B cell (primary cell): Measurements from ENCODE around the gene AMMECR1. TPM values are rescaled to one million over a fixed set of nuclear protein-coding genes. Genes with fewer than 3 reads are reported as not detected.

Experiments
- ATAC-seq: fragments of 200-7000 bp; cut with Tn5 transposase; one replicate; pipeline ENCODE4 v1.10.0; 2021; ENCODE audit warnings: low read depth, mild to moderate bottlenecking, moderate number of reproducible peaks, moderate library complexity
- CTCF ChIA-PET: fragments of 350-600 bp; sonication (Branson Sonifier 250); formaldehyde crosslinking; loops from one replicate; lab custom pipeline; 2021; ENCODE audit warnings: antibody characterized with exemption, inconsistent platforms; lab: Charles Lee
- POLR2A ChIA-PET: fragments of 350-600 bp; sonication (Branson Sonifier 250); formaldehyde crosslinking; loops from one replicate; lab custom pipeline; 2021; ENCODE audit warnings: antibody characterized with exemption; lab: Charles Lee
- DNase-seq: peaks from one replicate; pipeline ENCODE4 v3.0.0; 2013
- H2AFZ ChIP-seq: 2 replicates; pipeline ENCODE4 v1.6.1; 2012; ENCODE audit warnings: mild to moderate bottlenecking, low read depth, low read length; ENCODE audit not compliant: insufficient read depth, poor library complexity, severe bottlenecking
- H3K27ac ChIP-seq, 2 donors: 1 replicate in 1 of 2; 2 replicates in 1 of 2; pipeline ENCODE4 v1.5.1; 2012 to 2013; ENCODE audit warnings: low read length in 2 of 2, mild to moderate bottlenecking in 2 of 2, moderate library complexity in 1 of 2
- H3K27me3 ChIP-seq, 4 experiments: fragments of 200-600 bp in 1 of 4; sonication (generic) in 1 of 4; replicated peaks in 1 of 4; 1 replicate in 2 of 4; 2 replicates in 2 of 4; pipeline versions ENCODE4 v1.6.1 to v1.7.0; 2013 to 2016; ENCODE audit warnings: low read length in 3 of 4, mild to moderate bottlenecking in 2 of 4, mixed read lengths in 1 of 4, moderate library complexity in 1 of 4; ENCODE audit not compliant: insufficient read depth in 4 of 4, control insufficient read depth in 3 of 4; ENCODE audit errors: control extremely low read depth in 1 of 4
- H3K36me3 ChIP-seq, 2 experiments: replicated peaks in 1 of 2; 1 replicate in 1 of 2; 2 replicates in 1 of 2; pipeline versions ENCODE4 v1.6.1 to v1.7.1; 2013; ENCODE audit warnings: low read length in 1 of 2; ENCODE audit not compliant: insufficient read depth in 2 of 2, control insufficient read depth in 1 of 2; ENCODE audit errors: control extremely low read depth in 1 of 2, extremely low read depth in 1 of 2
- H3K4me1 ChIP-seq, 2 donors: fragments of 200-600 bp in 1 of 2; sonication (generic) in 1 of 2; 1 replicate in 1 of 2; 2 replicates in 1 of 2; pipeline versions ENCODE4 v1.5.1 to v1.6.1; 2013 to 2017; ENCODE audit warnings: low read length in 2 of 2; ENCODE audit not compliant: control insufficient read depth in 2 of 2, insufficient read depth in 2 of 2
- H3K4me2 ChIP-seq: replicated peaks from 2 replicates; pipeline ENCODE3; 2012; ENCODE audit warnings: mild to moderate bottlenecking, low read depth, low read length; ENCODE audit not compliant: poor library complexity, severe bottlenecking
- H3K4me3 ChIP-seq, 5 experiments: fragments of 200-600 bp in 1 of 5; sonication (generic) in 1 of 5; 1 replicate in 3 of 5; 2 replicates in 2 of 5; pipeline versions ENCODE4 v1.5.1 to v1.7.0; 2011 to 2016; ENCODE audit warnings: low read length in 4 of 5, mild to moderate bottlenecking in 4 of 5, low read depth in 2 of 5, control low read depth in 1 of 5, moderate library complexity in 1 of 5; ENCODE audit not compliant: insufficient read depth in 1 of 5; ENCODE audit errors: control extremely low read depth in 1 of 5, extremely low read depth in 1 of 5
- H3K79me2 ChIP-seq: fragments of 200-600 bp; sonication (generic); one replicate; pipeline ENCODE4 v1.6.0; 2016; ENCODE audit warnings: low read length; ENCODE audit not compliant: control insufficient read depth, insufficient read depth
- H3K9ac ChIP-seq: fragments of 200-600 bp; sonication (generic); 2 replicates; pipeline ENCODE4 v1.6.1; 2017; ENCODE audit warnings: mild to moderate bottlenecking, low read length, moderate library complexity
- H3K9me3 ChIP-seq, 3 donors: one replicate each; pipeline versions ENCODE4 v1.6.1 to v1.7.1; 2013; ENCODE audit warnings: low read length in 2 of 3; ENCODE audit not compliant: control insufficient read depth in 2 of 3, insufficient read depth in 1 of 3; ENCODE audit errors: control extremely low read depth in 1 of 3
- H4K20me1 ChIP-seq: 2 replicates; pipeline ENCODE4 v1.6.0; 2012; ENCODE audit warnings: mild to moderate bottlenecking, low read length; ENCODE audit not compliant: insufficient read depth, control insufficient read depth, poor library complexity, severe bottlenecking
- H3K27ac Mint-ChIP-seq: one replicate; pipeline ENCODE4 v1.8.0; 2021; ENCODE audit warnings: mixed read lengths
- H3K27me3 Mint-ChIP-seq: one replicate; pipeline ENCODE4 v1.8.0; 2021; ENCODE audit warnings: mixed read lengths
- H3K4me1 Mint-ChIP-seq: one replicate; pipeline ENCODE4 v1.8.0; 2021; ENCODE audit warnings: mixed read lengths
- H3K4me3 Mint-ChIP-seq: one replicate; pipeline ENCODE4 v1.8.0; 2021; ENCODE audit warnings: mixed read lengths
- H3K9me3 Mint-ChIP-seq: one replicate; pipeline ENCODE4 v1.8.0; 2022; ENCODE audit warnings: mixed read lengths; ENCODE audit not compliant: insufficient read depth
- EZH2 ChIP-seq: IDR thresholded peaks from 2 replicates; pipeline ENCODE4 v1.6.1; 2012; ENCODE audit warnings: borderline replicate concordance, low read depth, mild to moderate bottlenecking, moderate library complexity, low read length; ENCODE audit not compliant: insufficient read depth, poor library complexity, severe bottlenecking
- WGBS: methylation state at CpG from one replicate; pipeline ENCODE4 v1.1.5; 2013; ENCODE audit warnings: missing lambda C conversion rate; ENCODE audit not compliant: insufficient coverage; 5-methylcytosine and 5-hydroxymethylcytosine counted together
- intact Hi-C: fragments of 100-400 bp; cut with micrococcal nuclease; formaldehyde crosslinking; loops from one replicate; pipeline ENCODE4 v1.10.0; 2022
- polyA plus RNA-seq: library from polyadenylated mRNA; depleted of rRNA; stranded (reverse); fragments of >200 nt; gene quantifications from 2 replicates; pipeline ENCODE4 v1.2.3, GENCODE V29; 2012
- total RNA-seq, 2 donors: library from RNA; stranded (reverse); fragments of 120-200 nt in 1 of 2; gene quantifications; 1 replicate in 1 of 2; 2 replicates in 1 of 2; pipeline versions ENCODE4 v1.2.3 to v1.2.4, GENCODE V29; 2013 to 2022
- TF ChIP-seq, protein P1 (sequence below): fragments of 200-600 bp; IDR thresholded peaks from one replicate; pipeline ENCODE4 v1.8.0; 2022; ENCODE audit warnings: antibody characterized with exemption, mild to moderate bottlenecking

The AMMECR1 gene
- total and polyA plus RNA-seq, 2 donors (not counting 1 experiment from before 2014, with no cell fraction given): 5.7 to 12.7 TPM

DNA sequence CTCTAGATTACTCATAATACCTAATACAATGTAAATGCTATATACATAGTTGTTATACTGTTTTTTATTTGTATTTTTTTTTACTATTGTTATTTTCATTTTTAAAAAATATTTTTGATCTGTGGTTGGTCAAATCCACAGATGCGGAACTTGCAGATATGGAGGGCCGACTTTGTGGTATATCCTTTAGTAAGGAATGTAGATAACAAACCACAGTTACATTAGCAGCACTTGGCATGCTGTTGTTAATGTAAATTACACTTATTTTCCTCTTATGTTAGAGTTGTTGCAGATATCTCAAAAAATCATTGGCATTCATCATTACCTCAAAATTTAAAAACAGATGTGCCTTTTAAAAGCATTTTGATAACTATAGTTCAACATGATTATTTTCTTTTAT is 164.0 kb downstream of the AMMECR1 start:
- no CpG with 5 or more reads among the region's 2 CpGs for WGBS
- no peaks in the 10 kb centered on the region for H4K20me1 ChIP-seq
- no peak overlapping the region for H2AFZ ChIP-seq
- no peak overlapping the region for H3K4me3 ChIP-seq
- intact Hi-C loops: no loop called here
- H3K36me3 ChIP-seq: peaks cover 0 to 2% of the 10 kb centered on the region in 2 experiments
- H3K79me2 ChIP-seq: no peaks in the 10 kb centered on the region
- TF ChIP-seq, protein P1, sequence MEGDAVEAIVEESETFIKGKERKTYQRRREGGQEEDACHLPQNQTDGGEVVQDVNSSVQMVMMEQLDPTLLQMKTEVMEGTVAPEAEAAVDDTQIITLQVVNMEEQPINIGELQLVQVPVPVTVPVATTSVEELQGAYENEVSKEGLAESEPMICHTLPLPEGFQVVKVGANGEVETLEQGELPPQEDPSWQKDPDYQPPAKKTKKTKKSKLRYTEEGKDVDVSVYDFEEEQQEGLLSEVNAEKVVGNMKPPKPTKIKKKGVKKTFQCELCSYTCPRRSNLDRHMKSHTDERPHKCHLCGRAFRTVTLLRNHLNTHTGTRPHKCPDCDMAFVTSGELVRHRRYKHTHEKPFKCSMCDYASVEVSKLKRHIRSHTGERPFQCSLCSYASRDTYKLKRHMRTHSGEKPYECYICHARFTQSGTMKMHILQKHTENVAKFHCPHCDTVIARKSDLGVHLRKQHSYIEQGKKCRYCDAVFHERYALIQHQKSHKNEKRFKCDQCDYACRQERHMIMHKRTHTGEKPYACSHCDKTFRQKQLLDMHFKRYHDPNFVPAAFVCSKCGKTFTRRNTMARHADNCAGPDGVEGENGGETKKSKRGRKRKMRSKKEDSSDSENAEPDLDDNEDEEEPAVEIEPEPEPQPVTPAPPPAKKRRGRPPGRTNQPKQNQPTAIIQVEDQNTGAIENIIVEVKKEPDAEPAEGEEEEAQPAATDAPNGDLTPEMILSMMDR: no peak
- no peak for TF ChIP-seq EZH2
- Mint-ChIP-seq H3K27me3 (no peaks in the 10 kb centered on the region), H3K4me1 (peaks cover under 1% of the 10 kb centered on the region), H3K27ac (no peak overlapping the region), H3K4me3 (no peak overlapping the region), H3K9me3 (no peaks in the 10 kb centered on the region)
- H3K27ac ChIP-seq: no peak overlapping the region
- no peaks in the 10 kb centered on the region for H3K9me3 ChIP-seq
- DNase-seq (no peak), ATAC-seq (no peak)
- no peaks in the 10 kb centered on the region for H3K4me1 ChIP-seq
- no peaks in the 10 kb centered on the region for H3K27me3 ChIP-seq
- no peak overlapping the region for H3K4me2 ChIP-seq
- ChIA-PET CTCF (interaction anchor here (28.8 kb wide), 1 partner anchor 258 kb away, joined by 721 read pairs; no protein-coding TSS in a partner anchor), POLR2A (no interaction called here)
- H3K9ac ChIP-seq: no peak overlapping the region

- ChIA-PET CTCF (interaction anchor here (1.8 to 28.8 kb wide), 2 partner anchors 10 to 258 kb away, joined by 4 to 721 read pairs; no protein-coding TSS in a partner anchor), POLR2A (no interaction called here)
- Histone ChIP-seq H3K9ac (no peak overlapping the region), H3K9me3 (no peaks in the 10 kb centered on the region), H3K4me1 (no peaks in the 10 kb centered on the region), H3K4me3 (no peak overlapping the region), H3K36me3 (peaks cover 0 to 2% of the 10 kb centered on the region in 2 experiments), H3K79me2 (no peaks in the 10 kb centered on the region), H4K20me1 (no peaks in the 10 kb centered on the region), H3K27me3 (no peaks in the 10 kb centered on the region), H3K27ac (no peak overlapping the region), H3K4me2 (no peak overlapping the region), H2AFZ (no peak overlapping the region)
- no peaks in the 10 kb centered on the region for H3K9me3 Mint-ChIP-seq
- TF ChIP-seq EZH2: no peak
- TF ChIP-seq, protein P1: no peak
- intact Hi-C loops: no loop called here
- H3K27me3 Mint-ChIP-seq: no peaks in the 10 kb centered on the region
- WGBS: no CpG with 5 or more reads among the region's 2 CpGs
- no peak overlapping the region for H3K27ac Mint-ChIP-seq
- DNase-seq (no peak), ATAC-seq (no peak)
- H3K4me1 Mint-ChIP-seq: no peaks in the 10 kb centered on the region
- no peak overlapping the region for H3K4me3 Mint-ChIP-seq
Observed at GRCh38 chrX:110153244-110153643, 164.6 kb downstream of the AMMECR1 start.
